ENCODE data around the gene TFEB.

TFEB gene

DNA sequence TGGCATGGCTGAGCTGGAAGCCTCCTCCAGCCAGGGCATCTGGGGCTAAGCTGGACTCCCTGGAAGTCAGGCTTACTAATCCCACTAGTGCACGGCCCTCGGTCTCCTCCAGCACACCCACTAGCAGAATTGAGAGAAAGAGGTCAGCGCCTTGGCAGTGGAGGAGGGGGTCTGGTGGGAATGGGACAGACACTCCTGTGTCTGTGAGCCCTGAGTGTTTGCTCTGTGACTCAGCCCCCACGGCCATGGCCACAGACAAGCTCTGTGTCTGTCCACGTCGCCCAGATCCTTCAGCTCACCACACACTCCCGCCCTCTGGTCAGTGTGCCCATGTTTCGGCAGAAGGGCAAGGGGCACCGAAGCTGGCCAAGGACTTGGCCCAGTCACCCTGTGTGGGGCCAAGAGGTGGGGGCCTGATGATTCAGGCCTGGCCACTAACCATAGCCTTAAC is 88.3 kb downstream of the TFEB start:
- no peak for TF ChIP-seq POLR2A (IDR thresholded peaks at IDR 0.05; ENCODE audit: low read depth, low read length)
- DNase-seq (ENCODE audit: insufficient read length, low spot score) (no peak), FAIRE-seq (no peak)

- FAIRE-seq: no peak
- TF ChIP-seq POLR2A (IDR thresholded peaks at IDR 0.05; ENCODE audit: low read depth, low read length): no peak
Measured at GRCh38 chr6:41646026-41646795, 89.2 kb downstream of the TFEB start.

DNA sequence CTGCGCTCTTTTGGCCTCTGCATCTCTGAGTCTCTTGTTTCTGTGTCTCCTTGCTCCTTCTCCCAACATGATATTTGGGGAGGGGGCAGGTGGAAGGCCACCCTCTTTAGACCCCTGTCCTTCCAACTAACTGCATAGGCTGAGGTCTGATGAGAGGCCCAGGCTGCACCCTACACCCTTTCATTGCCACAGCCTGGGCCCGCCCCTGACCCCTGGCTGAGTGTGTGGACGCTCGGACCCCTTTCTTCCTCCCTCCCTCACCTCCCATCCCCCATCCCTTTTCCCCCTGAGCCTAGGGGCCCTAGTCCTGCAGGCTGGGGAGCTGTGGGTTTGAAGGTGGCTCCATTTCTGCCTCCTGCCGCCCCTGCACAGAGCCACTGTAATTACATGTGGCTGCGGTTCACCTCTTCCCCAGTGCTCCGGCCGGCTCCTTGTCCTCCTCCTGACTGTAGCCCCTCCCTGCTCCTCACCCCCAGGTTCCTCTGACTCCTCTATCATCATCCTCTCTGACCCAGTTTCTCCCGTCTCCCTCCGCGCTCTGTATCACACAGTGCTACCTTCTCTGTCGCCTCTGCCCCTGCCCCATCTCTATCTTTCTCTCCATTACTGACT is 90.3 kb downstream of the TFEB start:
- no peak for FAIRE-seq
- no peak for TF ChIP-seq POLR2A (IDR thresholded peaks at IDR 0.05; ENCODE audit: low read depth, low read length)
- DNase-seq (ENCODE audit: insufficient read length, low spot score): no peak

More at GRCh38 chr6:41646026-41646795, 89.2 kb downstream of the TFEB start:
- DNase-seq (ENCODE audit: insufficient read length, low spot score): no peak

DNA sequence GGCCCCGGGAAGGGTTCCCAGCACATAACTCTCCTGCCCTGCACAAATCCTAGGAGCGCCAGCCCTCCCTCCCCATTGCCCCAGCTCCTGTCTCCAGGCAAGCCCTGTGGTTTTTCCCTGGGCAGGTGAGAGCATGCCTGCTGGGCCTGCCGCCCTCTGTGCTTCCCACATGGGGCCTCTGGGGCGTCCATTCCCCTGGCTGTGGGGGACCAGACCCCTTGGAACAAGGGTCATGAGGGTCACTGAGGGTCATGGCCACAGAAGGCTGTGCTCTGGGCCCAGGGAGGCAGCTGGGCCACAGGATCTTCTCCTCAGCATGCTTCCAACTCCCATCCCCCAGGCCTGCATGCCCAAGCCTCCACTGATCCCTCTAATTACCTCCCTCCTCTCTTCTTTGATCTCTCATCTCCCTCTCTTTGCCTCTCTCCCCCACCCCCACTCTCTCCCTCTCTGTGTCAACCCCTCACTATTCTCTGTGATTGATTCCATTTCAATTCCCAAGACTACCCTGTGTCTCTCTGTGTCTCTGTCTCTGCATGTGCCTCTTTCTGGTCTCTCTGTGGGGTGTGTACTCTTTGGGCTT is 91.0 kb downstream of the TFEB start:
- no peak for DNase-seq (ENCODE audit: insufficient read length, low spot score)
- FAIRE-seq: no peak
- TF ChIP-seq POLR2A (IDR thresholded peaks at IDR 0.05; ENCODE audit: low read depth, low read length): no peak

GRCh38 chr6:41643899-41644269 is 91.5 kb downstream of the TFEB start:
- DNase-seq (ENCODE audit: insufficient read length, low spot score) (no peak), FAIRE-seq (no peak)
- no peak for TF ChIP-seq POLR2A (IDR thresholded peaks at IDR 0.05; ENCODE audit: low read depth, low read length)

GRCh38 chr6:41642960-41643898 is 92.2 kb downstream of the TFEB start:
- no peak for DNase-seq (ENCODE audit: insufficient read length, low spot score)
- no peak for TF ChIP-seq POLR2A (IDR thresholded peaks at IDR 0.05; ENCODE audit: low read depth, low read length)
- FAIRE-seq: no peak

GRCh38 chr6:41642090-41642959 is 93.1 kb downstream of the TFEB start:
- no peak for TF ChIP-seq POLR2A (IDR thresholded peaks at IDR 0.05; ENCODE audit: low read depth, low read length)
- FAIRE-seq: no peak
- no peak for DNase-seq (ENCODE audit: insufficient read length, low spot score)

- TF ChIP-seq POLR2A (IDR thresholded peaks at IDR 0.05; ENCODE audit: low read depth, low read length): no peak
- FAIRE-seq (no peak), DNase-seq (ENCODE audit: insufficient read length, low spot score) (no peak)
Measured at GRCh38 chr6:41641352-41641925, 94.0 kb downstream of the TFEB start.

DNA sequence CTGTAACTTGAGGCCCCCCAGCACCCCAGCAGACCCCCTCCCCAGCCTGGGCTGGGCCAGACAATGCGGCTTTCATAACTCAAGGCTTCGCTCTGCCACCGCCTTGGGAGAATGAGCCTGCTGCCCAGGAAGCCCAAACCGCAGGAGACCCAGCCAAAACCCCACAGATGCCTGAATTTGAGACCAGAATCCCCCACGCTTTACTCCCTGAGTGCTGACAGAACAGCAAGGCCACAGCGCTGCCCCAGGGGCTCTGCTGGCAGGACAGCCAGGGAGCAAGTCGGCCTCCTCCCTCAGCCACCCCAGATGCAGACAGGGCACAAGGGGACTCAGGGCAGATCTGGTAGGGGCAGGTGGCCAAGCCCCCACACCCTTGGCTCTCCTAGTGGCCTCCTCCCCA is 95.0 kb downstream of the TFEB start:
- FAIRE-seq (no peak), DNase-seq (ENCODE audit: insufficient read length, low spot score) (no peak)
- no peak for TF ChIP-seq POLR2A (IDR thresholded peaks at IDR 0.05; ENCODE audit: low read depth, low read length)

DNA sequence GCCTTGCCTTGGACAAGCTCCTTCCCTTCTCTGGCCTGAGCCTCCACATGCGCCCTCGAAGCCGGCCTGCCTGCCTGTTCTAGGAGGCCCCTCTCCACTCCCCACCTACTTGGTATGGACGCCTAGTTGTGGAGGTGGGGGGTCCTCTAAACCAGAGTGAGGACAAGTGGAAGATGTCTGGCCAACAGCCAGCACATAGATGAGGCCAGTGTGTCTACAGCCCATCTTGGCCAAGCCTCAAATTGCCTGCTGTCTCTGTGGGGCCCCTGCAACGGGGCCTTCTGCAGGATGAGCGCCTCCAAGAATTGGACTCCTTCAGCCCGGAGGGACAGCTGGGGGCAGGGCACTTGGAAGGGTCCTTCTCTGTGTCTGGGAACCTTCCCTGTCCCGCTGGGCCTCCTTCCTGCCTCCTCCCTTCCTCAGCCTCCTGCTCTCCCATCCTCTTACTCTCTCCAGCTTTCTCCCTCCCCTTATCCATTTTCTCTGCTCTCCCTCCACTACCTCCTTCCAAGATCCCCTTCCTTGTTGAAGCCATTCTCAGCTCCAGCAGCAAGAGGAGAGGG is 95.5 kb downstream of the TFEB start:
- no peak for TF ChIP-seq POLR2A (IDR thresholded peaks at IDR 0.05; ENCODE audit: low read depth, low read length)
- FAIRE-seq: no peak
- no peak for DNase-seq (ENCODE audit: insufficient read length, low spot score)

DNA sequence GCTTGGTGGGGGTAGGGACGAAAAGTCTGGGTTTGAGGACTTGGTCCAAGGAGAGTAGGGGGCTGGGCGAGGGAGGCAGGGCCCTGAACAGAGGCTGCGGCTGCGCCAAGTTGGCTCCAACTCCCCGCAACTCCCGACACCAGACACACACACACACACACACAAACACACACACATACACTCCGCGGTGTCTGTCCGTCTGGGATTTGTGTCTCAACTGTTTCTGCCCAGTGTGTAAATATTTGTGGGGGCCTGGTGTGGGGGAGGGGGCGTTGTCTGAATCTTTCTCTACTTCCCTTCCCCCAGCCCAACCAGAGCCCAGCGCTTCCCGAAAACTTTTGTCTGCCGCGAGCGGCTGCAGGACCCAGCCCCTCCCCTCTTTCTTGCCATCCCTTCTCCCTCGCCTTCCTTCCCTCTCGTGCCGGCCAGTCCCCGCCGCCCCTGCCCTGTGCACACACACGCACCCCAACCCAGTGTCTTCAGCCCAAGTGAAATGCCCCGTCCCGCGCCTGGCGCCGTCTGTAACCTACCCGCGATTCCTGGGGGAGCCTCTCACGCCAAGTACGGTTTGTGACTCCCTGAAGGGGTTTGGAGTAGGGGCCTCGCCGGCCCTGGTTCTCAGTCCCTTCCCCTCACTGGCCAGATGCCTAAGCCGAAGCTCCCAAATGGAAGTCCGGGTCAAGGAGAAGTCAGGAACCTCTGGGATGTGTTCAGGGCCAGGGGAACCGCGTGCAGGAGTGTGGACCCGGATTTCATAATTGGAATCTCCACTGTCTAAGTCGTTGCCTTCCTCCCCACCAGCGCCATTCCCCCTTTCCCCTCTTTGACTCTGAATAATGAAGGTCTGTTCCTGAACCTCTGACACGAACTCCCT is 96.2 kb downstream of the TFEB start:
- DNase-seq (ENCODE audit: insufficient read length, low spot score): no peak
- FAIRE-seq: no peak
- TF ChIP-seq POLR2A (IDR thresholded peaks at IDR 0.05; ENCODE audit: low read depth, low read length): no peak

All from H54 (cell line).